Measurements from ENCODE around the gene WNK3.

The WNK3 gene

GRCh38 chrX:54237014-54237413, 120.8 kb downstream of the WNK3 start:
- no peak for DNase-seq

- peak; percentile 8 for DNase-seq
Measured at GRCh38 chrX:54230435-54231148, 127.3 kb downstream of the WNK3 start.

- DNase-seq: no peak
Measured at GRCh38 chrX:54223581-54223980, 134.3 kb downstream of the WNK3 start.

GRCh38 chrX:54213603-54214002, 144.2 kb downstream of the WNK3 start:
- no peak for DNase-seq

- no peak for DNase-seq
Measured at GRCh38 chrX:54208531-54208930, 149.3 kb downstream of the WNK3 start.

GRCh38 chrX:54198262-54198661, 159.6 kb downstream of the WNK3 start:
- DNase-seq: no peak

GRCh38 chrX:54194982-54195588, 162.8 kb downstream of the WNK3 start:
- no peak for DNase-seq

GRCh38 chrX:54193085-54193821, 164.6 kb downstream of the WNK3 start:
- DNase-seq: no peak

GRCh38 chrX:54184474-54184873, 173.4 kb downstream of the WNK3 start:
- DNase-seq: no peak

- peak; percentile 71 for DNase-seq
Measured at GRCh38 chrX:54182864-54183613, 174.8 kb downstream of the WNK3 start, which contains the start of gene FAM120C. FAM120C (minus strand) TSS chrX:54183254; CDS start chrX:54183198, 56 bp downstream.

- DNase-seq: peak; percentile 48
Measured at GRCh38 chrX:54182194-54182863, 175.5 kb downstream of the WNK3 start.

- DNase-seq: peak; percentile 17
Measured at GRCh38 chrX:54181202-54181953, 176.5 kb downstream of the WNK3 start.

GRCh38 chrX:54180403-54180802, 177.4 kb downstream of the WNK3 start:
- no peak for DNase-seq

- DNase-seq: peak; percentile 72
Measured at GRCh38 chrX:54178100-54178940, 179.5 kb downstream of the WNK3 start.

GRCh38 chrX:54177306-54177705, 180.5 kb downstream of the WNK3 start:
- DNase-seq: peak; percentile 64

- no peak for DNase-seq
Measured at GRCh38 chrX:54173791-54174190, 184.1 kb downstream of the WNK3 start.

GRCh38 chrX:54172455-54172854, 185.4 kb downstream of the WNK3 start:
- DNase-seq: no peak

- peak; percentile 28 for DNase-seq
Measured at GRCh38 chrX:54171527-54172250, 186.2 kb downstream of the WNK3 start.

GRCh38 chrX:54171091-54171490, 186.8 kb downstream of the WNK3 start:
- DNase-seq: no peak

- DNase-seq: no peak
Measured at GRCh38 chrX:54166915-54167314, 190.9 kb downstream of the WNK3 start.
